GM19372 (cell line): ENCODE data around the gene METRNL.
"Not testable (repeated sequence)": the region's sequence is repeated elsewhere in the genome, so short reads cannot be mapped to it uniquely, and the experiment has no call there.

ENCODE experiments used
- ATAC-seq: cut with Tn5 transposase; IDR thresholded peaks from one replicate; pipeline ENCODE4 v1.9.1; 2021; ENCODE audit warnings: mild to moderate bottlenecking, low read depth, moderate library complexity; ENCODE audit not compliant: unreplicated experiment

METRNL gene

DNA sequence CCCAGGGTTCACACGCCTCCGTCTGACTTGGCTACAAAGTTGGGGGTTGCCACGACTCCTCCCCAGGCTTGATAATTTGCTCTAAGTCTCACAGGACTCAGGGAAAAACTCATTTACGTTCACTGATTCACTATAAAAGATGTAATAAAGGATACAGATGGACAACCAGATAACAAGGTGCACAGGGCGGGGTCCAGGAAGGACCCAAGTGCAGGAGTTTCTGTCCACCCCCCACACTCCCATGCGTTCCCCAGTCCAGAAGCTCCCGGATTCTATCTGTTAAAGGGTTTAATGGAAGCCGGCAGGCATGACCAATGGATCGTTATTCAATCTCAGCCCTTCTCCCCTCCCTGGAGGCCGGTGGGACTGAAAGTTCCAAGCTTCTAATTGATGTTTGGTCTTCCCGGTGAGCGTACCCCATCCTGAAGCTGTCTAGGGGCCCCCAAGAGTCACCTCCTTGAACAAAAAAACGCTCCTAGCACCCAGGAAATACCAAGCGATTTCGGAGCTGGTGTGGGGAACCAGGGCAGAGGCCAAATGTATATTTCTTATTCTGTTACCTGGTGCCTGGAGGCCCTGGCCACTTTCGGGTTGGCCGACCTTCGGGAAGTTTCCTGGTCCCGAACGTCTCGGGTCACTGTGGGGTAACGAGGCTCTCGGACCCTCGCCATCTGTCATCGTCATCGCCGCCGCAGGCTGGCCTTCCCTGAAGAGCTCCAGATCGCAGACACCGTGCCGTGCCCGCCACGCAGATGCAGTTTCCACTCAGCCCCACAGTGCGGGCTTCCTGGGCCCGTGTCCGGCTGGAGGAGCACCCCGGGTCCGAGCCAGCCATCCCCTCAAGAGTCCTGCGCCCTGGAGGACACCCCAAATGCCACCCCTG is 13.5 kb upstream of the METRNL start:
- ATAC-seq: no peak

DNA sequence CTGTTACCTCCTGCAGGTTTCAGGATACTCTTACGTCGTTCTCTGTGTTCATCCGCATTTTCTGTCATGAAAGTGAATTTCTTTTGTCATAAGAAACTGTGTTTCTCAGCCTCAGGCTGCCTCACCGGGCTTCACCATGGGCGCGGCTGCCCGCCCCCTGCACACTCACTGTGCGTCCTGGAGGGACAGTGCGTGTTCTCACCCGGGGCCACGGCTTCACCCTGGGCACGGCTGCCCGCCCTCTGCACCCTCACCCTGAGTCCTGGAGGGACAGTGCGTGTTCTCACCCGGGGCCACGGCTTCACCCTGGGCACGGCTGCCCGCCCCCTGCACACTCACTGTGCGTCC is 12.9 kb upstream of the METRNL start:
- ATAC-seq: not testable (repeated sequence)

DNA sequence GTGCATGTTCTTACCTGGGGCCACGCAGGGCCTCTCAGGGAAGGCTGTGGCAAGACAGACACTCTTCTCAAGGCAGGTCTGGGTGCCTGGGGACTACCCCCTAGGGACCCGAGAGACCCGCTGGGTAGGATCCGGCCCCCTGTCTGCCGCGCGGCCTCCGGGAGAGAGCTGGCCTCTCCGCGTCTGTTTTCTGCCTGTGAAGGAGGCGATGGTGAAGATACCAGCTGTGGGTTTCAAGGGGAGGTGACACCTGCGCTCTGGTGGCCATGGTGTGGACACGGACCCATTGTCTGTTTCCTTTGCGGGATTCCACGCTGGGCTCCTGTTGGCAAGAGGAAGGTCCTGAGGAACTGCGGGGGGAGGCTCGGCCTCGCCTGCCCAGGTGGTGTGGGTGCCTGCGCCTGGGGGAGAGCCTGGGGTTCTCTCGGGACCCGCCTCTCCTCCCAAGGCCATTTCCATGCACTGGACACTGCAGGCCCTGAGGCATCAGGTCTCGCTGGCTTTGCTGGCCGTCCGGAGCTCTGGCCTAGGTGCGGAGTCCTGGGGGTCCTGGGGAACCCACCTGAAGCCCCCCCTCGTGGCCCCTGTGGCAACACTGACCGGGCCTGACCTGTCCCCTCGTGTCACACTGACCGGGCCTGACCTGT is 12.2 kb upstream of the METRNL start:
- no peak for ATAC-seq

DNA sequence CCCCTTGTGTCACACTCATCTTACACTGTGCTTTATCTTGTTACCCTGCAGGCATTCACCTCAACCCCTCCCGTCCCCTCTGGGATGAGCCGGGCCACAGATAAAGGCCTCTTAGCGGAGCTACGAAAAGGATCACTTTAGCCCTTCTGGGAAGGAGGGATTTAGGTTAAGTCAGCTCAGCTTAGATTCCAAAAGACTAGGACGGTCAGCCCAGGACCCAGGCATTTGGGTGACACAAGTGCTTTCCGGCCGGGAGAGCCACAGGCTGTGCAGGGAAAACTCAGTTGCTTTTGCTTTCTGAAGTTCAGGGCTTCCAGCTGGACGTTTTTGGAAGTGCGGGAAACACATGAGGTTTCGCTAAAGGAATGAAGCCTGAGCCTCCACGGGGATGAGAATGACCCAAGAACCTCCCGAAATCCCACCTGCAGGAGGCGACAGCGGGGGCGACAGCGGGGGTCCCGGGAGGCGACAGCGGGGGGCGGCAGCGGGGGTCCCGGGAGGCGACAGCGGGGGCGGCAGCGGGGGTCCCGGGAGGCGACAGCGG is 11.6 kb upstream of the METRNL start:
- ATAC-seq: no peak

DNA sequence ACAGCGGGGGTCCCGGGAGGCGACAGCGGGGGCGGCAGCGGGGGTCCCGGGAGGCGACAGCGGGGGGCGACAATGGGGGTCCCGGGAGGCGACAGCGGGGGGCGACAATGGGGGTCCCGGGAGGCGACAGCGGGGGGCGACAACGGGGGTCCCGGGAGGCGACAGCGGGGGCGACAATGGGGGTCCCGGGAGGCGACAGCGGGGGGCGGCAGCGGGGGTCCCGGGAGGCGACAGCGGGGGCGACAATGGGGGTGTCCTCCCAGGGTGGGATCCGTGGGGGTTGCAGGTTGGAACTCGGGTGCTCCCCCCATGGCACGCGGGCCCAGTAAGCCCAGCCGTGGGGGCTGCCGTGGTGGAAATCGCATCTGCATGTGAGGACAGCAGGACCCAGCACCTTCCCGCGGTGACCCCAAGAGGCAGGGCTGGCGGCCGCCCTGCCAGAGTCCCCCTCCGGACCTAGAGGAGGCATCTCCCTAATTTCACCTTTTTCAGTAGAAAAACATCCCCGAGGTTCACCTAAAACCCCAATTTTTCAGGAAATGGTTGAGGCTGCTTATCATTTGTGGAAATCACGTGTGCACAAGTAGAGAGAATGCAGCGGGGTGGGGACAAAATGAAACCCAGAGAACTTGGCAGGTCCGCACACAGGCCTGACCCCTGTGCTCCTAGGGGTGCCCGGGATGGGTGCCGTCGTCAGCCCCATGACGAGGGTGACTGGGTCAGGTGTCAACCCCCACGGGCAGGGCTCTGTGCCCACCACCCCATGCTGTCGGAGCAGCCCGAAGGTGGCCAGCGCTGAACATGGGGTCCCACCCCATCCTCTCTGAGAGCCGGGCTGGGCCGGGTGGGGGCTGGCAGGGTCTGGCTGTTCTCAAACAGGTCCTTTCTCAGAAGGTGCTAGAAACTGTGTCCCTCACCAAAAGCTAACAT is 10.5 kb upstream of the METRNL start:
- no peak for ATAC-seq

DNA sequence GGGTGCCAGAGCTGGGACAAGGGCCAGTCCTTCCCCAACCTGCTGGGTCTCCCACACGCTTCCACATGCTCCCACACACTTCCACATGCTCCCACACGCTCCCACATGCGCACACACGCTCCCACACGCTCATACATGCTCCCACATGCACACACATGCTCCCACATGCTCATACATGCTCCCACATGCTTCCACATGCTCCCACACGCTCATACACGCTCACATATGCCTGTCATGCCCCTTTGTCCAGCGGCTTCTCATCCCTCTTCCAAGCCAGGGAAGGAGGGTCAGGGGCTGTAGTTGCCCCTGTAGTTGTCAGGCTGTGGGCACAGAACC is 9.9 kb upstream of the METRNL start:
- ATAC-seq: no peak

DNA sequence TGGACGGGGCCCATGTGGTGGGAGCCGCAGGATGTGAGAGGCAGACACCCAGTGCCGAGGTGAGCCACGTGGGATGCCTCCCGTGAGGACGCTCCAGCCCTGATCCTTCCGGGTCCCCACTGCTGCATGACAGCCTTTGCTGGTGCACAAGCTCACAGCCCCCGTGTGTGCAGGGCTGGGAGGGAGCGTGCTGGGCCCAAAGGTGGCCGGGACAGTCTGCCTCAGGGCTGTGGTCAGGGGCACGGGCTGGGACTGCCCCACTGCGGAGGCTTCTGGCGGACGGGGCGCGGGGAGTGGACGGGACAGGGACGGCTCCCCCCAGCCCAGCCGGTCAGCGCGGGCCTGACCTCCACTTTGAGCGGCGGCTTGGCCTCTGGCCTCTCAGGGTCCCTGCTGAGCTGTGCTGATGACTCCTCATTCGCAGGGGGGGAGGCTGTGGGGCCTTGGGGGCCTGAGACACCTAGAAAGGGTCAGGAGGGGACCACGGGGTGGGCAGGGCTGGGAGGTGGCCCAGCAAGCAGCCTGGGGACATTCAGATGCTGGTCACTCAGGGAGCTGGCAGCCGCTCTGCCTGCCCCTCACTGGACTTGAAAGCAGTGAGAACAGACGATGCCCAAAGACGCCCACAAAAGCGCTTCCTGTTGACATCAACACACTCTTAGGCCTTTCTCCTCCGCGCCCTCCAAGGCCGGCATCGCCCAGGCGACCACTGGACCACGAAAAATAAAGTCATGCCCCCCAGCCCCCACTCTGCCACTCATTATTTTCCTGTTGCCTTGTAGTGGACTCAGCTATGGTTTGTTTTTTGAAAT is 9.3 kb upstream of the METRNL start:
- no peak for ATAC-seq

DNA sequence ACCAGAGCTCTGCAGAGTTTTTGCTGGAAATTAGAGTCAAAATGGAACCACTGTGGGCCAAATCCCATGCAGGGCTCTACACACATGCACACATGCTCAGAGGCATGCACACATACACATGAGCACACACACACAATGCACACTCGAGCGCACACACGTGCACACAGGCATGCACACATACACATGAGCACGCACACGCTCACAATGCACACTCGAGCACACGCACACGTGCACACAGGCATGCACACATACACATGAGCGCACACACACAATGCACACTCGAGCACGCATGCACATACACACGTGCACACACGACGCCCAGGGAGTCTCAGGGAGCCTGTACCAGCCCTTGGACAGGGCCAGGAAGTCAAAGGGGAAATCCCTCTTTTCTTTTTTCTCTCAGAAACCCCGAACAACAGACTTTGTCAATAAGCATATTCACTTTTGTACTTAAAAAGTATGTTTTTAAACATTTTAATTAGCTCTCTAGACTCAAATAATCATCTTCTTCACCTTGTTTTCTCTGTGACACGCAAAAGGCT is 8.5 kb upstream of the METRNL start:
- ATAC-seq: no peak

DNA sequence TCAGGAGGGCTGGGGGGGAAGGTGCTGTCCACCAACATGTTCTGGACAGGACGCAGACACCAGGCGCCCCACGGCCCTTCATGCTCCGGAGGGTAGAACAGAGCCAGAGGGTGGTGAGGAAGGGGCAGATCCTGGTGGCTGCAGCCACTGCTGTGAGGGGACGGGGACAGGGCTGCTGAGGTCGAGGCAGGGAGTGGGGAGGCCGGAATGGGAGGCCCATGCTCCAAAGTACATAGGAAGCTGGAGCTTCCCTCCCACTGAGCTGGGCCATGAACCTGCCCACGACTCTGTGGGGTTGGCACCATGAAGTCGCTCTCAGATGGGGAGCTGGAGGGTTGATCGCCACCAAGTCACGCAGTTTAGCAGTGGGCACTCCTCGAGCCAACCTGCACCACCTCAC is 8.0 kb upstream of the METRNL start:
- ATAC-seq: no peak

DNA sequence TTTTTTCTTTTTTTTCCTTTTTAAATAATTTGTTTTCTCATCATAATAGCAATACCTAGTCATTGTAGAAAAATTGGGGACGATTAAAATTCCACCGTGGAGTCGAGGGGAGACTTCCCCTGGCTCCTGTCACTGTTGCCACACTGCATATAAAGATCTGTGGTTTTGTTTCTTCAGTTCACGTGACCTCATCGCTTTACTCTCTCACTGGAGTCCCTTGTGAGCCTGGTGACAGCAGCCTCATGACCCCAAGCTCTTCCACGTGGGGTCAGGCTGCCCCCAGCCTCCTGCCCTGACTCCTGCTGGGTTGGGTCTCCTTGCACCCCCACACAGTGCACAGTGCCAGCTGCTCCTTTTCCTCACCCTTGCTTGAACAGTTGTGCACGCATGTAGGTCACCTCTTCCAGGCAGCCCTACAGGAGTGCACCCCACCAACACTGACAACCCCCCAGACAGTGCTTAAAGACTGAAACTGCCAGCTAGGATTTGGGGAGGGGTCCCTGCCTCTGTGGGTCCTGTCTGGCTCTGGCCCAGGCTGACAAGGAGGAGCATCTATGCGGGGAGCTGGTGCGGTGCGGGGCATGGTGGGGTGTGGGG is 7.3 kb upstream of the METRNL start:
- no peak for ATAC-seq

DNA sequence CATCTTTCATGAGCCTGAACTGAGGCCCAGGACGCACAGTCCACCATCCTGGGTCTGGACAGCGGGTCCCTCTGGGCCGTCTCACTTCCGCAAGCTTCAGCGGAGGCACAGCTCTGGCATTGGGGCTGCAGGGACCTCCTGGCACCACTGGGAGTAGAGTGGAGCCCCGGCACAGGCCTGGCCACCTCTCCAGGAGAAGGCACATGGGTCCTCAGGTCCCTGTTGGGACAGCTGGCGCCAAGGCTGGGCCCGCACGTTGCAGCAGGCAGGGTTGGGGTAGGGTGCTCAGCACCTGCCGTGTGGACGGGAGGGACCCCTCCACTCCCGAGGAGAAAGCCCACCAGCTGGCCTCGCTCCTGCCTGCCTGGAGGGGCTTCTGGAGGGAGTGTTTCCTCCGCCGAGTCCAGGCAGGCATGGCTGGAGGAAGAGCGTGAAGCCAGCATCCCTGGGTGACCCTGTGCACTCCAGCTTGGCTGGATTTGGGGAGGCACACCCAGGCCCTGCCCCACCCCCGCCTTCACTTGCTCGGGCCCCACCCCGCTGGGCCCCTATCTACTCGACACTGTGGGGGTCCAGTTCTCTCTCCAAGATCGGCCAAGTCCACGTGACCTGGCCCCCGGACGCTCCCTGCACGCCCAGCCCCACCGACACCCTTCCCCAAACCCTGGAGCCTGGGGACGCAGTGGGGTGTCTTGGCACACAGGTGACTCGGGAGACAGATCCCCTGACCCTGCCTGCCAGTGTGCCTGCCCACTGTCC is 6.6 kb upstream of the METRNL start:
- no peak for ATAC-seq

DNA sequence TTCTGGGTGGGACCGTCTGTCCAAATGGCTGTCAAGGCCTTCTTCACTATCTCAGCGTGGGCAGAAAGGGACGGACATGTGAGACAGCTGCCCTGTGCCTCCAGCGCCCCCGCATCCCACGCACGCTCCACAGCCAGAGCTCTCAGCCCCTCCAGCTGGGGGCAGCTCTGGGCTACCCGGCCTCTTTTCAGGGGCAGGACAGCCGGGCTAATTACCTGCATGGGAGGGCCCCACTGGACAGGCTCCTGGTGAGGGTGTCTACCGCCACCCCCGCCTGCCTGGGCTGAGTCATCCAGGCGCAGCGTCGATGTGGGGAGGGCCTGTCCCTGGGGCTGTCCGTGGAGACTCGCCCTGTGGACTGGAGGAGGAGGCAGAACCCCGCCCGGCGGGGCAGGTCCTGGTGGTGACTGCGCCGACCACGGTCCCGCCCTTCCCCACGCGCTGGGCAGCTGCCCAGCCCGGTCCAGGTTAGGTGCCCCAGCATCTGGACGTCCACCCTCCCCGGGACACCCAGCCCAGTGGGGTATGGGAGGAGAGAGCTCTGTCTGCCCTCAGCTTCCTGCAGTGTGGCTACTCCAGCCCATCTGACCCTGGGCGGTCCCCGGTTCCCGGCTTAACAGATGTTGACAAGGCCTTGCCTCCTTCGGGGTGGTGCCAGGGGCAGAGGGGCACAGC is 5.9 kb upstream of the METRNL start:
- no peak for ATAC-seq

DNA sequence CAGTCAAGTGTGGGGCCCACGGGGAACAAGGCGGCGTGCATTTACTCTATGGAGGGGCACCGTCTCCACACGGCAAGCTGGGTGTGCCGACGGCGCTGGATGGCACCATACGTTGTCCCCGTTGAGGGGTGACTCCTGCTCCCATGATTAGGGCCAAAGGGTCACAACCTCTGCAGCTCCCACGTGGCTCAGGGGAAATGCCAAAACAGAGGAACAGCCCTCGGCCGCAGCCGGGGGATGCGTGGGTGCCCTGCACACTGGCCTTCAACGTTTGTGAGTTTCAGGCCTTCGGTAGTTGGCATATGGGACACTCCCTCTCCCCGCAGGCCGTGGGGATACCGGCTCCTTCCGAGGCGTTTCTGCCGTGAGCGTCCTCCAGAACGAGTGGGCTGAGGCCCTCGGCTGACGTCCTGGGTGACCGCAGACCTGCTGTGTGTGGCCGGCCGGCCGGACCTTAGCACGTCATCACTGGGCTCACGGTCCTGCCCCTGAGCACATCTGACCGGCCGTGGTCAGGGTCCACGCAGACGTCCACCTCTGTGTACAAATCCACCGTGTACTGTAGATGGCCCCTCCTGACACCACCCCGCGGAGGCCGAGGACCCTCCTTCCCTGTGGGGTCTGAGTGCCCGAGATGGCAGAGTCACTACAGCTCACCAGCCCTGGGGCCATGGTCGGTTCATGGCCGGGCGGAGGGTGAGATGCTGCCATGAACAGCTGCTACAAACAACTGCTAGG is 4.8 kb upstream of the METRNL start:
- no peak for ATAC-seq

DNA sequence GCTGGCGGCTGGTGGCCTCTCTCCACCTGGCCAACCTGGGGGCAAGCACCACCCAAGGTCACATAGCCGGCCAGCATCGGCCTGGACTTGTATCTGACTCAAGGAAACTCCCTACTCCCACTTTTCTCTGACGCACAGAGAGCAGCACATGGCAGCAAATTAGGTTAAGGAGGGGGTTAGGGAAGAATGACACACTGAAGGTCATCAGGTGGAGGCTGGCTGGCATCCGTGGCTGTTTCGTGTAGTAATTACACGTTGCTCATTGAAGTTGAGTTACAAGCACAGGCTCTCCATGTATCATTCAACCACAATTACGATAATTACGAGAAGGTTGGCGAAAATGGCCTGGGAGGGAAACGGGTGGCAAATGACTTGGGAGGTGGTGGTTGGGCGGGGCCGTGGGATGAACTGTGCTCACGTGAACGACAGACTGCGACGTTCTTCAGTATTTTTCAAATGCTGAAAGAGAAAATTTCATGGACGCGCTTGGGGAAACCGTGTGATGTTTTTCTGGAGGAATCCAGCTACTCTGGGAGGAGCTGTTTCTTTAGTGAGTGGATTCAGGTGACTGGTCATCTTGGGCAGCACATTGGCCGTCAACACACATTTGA is 4.0 kb upstream of the METRNL start:
- no peak for ATAC-seq

DNA sequence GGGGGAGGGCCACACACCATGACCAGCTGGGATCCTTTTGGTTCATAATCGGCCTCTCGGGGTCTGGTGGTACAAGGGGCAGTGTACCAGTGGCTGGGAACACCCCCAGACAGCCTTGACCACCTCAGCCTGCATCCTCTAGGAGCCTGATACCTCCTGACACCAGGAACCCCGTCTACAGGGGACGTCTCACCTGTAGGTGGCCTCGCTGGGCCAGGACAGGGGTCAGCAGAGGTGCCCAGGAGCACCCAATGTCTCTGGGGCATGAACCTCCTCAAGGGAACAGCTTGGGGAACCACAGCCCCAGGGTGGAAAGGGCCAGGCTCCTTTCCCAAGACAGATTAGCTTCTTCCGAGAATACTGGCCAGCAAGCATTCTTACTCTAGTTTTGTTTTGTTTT is 2.5 kb upstream of the METRNL start:
- ATAC-seq: no peak

DNA sequence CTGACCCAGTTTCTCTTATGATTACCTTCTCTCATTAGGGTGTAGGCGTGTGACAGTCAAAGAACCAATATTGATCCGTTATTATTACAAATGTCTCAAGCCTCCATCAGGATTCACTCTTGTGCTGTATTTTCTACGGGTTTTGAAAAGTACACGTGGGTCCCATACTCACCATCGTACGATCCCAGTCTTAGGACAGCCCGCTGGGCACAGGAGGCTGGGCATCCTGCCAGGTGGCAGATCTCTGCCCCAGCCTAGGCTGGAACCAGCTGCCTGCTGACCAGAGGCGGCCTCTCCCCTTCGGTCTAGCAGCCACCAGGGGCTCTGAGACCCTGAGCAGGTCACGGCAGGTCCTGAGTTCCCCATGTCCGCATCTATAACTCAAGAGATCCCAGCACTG is 2.0 kb upstream of the METRNL start:
- ATAC-seq: no peak

DNA sequence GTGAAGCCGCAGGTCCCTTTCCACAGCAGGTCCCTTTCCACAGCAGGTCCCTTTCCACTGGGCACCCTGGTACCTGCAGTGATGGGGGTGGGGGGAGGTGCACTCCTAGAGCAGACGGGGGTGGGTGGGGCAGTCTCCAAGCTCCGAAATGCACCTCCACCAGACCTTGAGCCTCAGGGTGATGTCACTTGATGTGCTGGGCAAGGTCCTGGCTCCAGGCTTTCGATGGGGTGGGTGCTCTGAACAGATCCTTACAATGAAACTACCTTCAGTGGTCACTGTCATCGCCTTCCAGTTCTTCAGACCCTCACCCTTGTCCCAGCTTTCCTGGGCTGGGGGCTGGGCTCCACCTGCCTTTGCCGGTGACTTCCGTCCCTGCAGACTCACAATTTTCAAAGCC is 1.5 kb upstream of the METRNL start:
- no peak for ATAC-seq
